Measurements from ENCODE around the gene TMEFF2.

Gene TMEFF2

DNA sequence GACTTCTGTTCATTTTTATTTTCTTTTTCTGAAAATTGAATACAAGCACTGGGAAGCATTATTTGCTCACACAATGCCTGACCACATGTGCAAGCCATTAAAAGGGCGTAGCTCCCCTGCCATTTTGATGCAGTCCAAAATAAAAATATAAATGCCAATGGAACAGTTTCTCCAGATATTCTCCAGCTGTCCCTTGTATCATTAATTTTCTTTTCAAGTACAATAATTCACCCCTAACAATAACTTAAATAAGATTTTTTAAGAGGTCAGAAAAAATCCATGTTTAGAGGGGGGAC, 168.0 kb downstream of the TMEFF2 start:
- FAIRE-seq: no peak
- no peak for DNase-seq (ENCODE audit: extremely low spot score, insufficient read length, low read depth)

DNA sequence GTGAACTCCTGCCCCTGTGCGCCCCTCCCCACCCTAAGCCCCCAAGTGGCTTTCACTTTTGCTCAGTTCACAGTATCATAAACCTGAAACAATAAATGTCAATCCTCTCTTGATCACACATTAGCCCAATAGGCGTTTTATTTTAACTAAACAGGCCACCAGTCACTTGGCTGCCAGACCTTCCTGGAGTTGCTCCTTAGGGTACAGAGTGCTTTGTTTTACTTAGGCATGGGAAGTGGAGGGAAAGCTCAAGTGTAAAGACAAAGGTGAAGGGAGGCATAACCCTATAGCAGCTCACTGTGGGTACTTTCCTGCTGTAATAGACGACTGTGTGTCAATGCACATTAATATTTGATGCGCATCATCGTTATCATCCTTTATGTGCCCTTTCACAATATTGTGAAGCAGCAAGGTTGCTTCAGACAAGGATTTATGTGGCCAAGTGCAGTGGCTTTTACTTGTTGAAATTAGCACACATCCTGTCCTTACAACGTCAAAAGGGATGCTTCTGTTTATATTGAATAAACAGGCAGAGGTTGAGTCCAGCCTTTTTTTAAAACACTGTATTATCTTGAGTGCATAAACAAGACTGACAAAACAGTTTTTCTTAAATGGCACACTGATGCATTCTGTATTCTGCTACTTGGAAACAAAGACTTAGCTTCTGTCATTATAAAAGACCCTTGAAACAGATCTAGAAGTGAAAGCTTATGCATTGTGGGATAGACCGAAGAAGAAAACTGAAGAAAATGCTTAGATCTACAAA, 168.5 kb downstream of the TMEFF2 start:
- no peak for FAIRE-seq
- DNase-seq (ENCODE audit: extremely low spot score, insufficient read length, low read depth): no peak

DNA sequence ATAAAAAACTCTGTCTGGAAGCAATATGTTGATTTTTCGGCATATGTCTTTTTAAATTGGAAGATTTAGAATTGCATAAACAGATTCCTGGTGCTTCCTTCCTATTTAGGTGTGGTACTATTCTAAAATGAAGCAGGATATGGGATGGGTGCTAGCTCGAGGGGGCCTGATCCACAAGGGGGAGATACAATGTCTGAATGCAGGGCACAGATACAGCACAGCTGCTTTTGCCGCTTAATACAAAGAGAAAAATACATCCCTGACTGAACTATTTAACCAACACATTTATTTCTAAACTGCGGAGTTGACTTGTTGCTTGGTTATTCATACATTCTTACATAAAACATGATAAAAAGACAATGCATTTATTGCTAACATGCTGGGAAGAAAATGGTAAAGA, 169.1 kb downstream of the TMEFF2 start:
- FAIRE-seq (no peak), DNase-seq (ENCODE audit: extremely low spot score, insufficient read length, low read depth) (no peak)

DNA sequence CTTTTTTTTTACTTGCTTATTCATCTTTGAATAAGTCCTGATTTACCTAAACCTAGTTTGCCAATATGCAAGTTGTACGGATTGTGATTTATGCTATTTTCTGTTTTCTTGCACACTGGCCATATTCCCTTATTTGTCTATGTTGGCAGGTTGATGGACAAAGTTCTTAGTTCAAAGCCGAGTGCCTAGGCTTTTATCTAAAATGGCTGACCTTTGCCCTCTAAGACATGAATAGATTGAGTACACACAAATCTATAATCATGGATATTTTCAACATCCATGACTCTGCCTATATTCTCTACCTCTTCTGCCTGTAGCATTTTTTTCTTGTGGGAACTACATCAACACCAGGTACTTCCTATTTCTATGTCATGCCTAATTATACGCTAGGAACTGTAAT, 171.7 kb downstream of the TMEFF2 start:
- no peak for FAIRE-seq
- DNase-seq (ENCODE audit: extremely low spot score, insufficient read length, low read depth): no peak

DNA sequence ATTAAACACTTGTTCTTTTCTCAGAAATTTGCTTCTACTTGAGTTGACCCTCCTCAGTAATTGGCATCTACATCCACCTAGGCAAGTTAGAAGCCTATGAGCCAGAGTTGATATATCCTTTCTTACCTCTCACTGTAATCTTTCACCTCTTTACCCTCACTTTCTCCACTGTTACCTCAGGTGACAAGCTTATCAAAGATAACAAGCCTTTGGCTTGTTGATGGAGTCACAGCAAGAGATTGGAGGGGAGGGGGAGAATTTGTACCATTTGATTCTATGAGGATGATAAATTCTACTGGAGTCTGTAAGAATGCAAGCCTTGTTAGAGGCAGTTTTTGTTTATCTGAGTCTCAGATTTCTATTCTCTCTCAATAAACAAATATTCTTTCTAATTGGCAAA, 176.9 kb downstream of the TMEFF2 start:
- DNase-seq (ENCODE audit: extremely low spot score, insufficient read length, low read depth): no peak
- FAIRE-seq: no peak

DNA sequence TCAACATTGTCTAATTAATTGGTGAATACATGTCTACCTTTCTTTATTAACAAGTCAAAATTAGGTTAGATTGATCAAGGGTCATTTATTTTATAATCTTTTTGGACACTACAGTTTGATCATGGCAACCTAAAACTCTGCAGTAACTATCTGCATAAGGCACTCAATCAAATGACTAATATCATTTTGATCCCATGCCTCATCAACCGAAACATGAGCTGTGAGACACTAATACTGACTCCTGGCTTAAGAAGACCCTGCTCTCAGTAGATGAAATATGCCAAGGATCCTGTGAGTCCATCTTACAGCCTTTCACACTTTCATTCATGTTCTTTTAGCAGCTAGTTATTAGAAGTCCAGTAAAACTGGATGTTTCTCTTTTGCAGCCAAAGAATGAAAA, 178.5 kb downstream of the TMEFF2 start:
- FAIRE-seq (no peak), DNase-seq (ENCODE audit: extremely low spot score, insufficient read length, low read depth) (no peak)

DNA sequence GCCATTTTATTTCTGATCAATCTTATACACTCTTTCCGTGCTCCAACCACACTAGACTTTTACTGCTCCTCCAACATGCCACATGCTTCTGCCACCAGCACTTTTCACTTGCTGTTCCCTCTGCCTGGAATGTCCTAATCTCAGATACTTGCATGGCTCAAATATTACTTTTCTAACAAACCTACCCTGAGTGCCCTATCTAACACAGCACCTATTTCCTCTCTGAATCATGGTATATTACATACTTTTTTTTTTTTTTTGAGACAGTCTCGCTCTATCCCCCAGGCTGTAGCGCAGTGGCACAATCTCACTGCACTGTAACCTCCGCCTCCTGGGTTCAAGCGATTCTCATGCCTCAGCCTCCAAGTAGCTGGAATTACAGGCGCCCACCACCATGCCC, 181.5 kb downstream of the TMEFF2 start:
- no peak for FAIRE-seq
- DNase-seq (ENCODE audit: extremely low spot score, insufficient read length, low read depth): no peak

DNA sequence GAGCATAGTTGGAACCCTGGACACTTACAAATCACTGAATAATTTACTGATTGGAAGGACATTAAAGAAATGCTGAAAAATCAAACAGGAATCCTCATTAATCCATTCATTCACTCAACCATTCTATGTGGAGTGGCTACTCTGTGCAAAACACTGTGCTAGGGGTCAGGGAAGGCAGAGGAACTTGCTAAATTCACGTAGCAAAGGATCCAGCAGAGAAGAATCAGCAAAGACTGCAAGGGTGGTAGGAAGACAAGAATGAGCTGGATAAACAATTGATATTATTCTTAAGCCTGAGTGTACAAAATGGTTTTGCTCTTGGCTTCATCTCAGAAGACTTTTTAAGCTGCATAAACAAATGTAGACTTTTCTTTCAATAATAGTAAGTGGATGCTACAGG, 183.5 kb downstream of the TMEFF2 start:
- DNase-seq (ENCODE audit: extremely low spot score, insufficient read length, low read depth): no peak
- no peak for FAIRE-seq

DNA sequence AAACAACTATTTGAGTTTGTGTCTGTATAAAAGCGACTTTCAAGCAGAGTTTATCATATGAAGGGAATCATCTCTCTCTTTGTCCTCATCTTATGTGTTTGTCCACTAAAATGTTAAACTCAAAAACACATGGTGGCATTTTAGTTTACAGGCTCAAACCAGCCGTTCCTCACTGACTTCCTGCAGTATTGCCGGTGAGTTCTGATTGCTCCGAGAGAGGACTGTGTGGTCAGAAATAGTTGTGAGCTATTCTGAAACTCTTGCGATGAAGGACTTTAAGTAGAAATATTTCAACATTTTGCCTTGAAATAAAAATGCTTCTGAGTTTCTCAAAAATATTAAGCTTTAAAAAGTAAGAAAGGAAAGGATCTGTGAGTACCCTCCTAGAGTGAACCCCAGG, 184.7 kb downstream of the TMEFF2 start:
- no peak for DNase-seq (ENCODE audit: extremely low spot score, insufficient read length, low read depth)
- FAIRE-seq: no peak

DNA sequence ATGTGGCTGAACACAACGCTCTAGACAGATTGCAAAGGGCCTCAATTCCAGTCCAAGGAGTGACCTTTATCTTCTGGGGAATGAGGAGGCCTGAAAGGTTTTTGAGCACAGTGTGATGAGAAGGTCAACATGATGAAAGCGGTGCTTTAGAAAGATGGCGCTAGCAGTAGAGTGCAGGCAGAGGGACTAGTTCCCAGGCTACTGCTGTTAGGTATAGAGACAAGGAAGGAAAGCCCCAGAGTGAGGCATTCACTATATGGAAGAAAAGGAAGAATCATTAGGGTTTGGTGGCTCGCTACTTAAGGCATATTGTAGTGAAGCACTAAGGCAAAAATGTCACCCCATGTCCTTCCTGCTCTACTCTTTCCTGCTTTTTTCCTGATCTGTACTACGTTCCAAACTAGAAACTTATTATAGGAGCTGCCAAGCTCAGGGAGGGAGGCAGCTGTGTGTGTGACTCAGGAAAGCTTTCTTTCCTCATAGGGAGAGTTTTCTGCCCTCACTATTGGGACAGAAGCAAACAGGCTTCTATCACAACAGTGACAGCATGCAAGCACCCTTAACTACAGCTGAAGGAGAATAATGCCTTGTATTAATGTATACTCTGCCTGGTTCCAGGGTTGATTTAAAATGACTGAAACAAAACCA, 187.0 kb downstream of the TMEFF2 start:
- FAIRE-seq (no peak), DNase-seq (ENCODE audit: extremely low spot score, insufficient read length, low read depth) (no peak)

DNA sequence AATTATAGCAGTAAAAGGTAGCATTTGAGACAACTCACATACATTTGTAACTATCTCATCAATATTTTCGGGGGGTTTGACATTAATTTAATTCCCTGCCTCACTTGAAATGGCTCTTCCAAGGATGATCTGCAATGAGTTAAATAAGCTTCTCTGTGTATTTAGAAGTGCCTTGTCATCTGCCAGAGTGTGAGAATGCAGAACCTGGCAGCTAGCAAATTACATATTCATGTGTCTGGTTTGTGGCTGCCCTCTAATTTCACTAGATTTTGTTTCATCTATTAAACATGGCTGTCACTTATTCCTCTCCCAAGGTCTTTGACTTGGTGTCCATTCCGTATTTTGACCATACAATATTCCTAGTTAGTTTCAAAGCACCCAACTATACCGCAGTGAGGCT, 189.5 kb downstream of the TMEFF2 start:
- no peak for FAIRE-seq

DNA sequence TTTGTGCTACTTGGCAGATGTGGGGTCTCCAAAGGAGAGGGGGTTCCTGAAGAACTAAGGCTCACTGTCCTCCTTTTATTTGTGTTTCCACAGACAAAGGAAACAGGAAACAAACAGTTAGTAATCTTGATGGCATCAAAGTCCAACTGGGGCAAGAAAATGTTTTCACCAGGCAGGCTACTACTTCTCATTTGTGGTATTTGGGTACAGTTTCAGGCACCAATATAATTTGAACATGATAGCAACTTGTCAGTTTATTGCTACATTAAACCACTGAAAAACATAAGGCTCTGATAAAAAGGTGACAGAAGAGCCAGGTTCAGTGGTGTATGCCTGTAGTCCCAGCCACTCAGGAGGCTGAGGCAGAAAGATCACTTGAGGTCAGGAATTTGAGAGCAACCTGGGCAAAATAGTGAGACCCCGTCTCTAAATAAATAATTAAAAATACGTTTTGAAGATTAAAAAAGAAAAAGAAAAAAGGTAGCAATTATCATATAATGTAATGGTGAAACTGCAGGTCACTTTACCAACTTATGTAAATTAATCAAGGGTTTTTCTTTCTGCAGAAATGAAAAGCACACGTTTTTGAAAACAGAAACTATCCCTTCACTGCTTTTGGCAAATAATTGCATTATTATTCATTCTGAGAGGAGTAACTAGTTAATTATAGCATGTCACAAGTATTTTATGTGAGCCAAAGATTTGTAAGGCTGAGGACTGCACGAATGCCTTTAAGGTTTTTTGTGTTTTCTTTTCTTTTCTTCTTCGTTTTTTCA, 190.4 kb downstream of the TMEFF2 start:
- peak; percentile 66 for FAIRE-seq
- DNase-seq (ENCODE audit: extremely low spot score, insufficient read length, low read depth): no peak

More for the DNA sequence above, 189.5 kb downstream of the TMEFF2 start:
- DNase-seq (ENCODE audit: extremely low spot score, insufficient read length, low read depth): no peak

DNA sequence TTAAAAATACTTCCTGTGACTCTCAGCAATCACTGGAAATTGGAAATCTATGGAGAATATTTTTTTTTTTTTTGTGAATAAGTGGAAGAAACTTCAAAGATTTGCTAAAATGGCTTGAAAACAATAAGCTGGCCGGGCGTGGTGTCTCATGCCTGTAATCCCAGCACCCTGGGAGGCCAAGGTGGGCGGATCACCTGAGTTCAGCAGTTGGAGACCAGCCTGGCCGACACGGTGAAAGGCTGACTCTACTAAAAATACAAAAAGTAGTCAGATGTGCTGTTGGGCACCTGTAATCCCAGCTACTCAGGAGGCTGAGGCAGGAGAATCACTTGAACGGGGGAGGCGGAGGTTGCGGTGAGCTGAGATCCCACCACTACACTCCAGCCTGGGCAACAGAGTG, 192.3 kb downstream of the TMEFF2 start:
- DNase-seq (ENCODE audit: extremely low spot score, insufficient read length, low read depth) (no peak), FAIRE-seq (peak; percentile 44)

DNA sequence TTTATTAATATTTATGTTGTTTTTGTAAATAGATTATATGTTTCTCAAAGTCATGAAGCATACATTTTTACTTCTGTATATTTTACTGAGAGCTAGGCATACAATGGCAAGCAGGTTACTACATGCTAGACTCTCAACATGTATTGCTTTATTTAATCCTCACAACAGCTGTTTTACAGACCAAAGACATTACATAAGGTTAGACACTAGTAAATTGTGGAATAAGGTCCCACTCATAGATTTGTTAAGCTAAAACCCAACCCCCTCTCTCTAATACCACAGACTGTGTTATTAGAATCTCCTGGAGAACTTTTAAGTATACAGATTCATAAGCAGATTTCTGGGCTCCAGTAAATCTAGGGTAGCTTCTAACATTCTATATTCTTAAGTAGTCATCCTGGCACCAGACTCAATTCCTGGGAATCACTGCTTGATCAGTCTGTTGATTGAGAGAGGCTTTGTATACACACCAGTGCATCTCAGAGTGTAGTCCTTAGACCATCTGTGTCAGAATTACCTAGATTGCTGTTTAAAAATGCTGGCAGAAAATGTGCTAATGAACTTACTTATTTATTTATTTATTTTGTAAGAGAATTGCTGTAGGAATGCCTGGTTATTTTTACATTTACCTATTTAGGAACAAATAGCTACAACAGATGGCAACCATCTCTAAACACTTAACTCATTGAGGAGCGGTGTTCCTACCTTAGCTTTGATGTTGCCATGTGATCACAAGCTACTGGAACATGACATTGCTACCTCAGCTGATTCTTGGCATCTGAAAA, 194.3 kb downstream of the TMEFF2 start:
- FAIRE-seq (no peak), DNase-seq (ENCODE audit: extremely low spot score, insufficient read length, low read depth) (no peak)

DNA sequence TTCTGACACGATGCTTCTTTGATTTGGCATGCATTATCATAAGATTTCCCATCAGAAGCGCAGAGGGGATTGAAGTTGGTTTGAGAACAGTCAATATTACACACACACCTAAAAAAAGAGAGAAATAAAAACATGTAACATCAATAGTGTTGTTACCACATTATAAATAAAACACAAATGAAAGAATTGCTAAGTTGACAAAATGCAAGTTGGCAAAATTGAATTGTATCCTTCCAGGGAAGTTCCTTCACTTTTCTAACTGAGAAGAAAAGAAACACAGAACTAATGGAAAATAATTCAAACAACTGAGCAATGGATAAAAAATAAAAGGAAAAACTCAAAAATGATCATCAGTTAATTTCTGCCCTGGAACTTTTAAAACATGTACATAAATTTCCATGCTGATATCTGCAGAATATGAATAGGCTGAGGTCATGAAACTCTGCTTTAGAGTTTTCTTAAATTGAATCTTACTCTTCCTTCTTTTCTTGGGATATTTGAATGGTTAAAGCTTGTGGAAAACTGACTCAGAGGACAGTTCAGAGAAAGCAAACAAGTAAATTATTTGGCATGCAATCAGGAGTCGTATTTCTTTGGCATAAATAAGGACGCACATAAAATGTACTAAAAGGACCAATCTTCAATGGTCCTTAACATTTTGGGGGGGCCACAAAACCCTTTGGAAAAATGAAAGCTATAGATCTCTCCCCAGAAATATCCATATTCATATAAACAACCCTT, 195.5 kb downstream of the TMEFF2 start:
- no peak for FAIRE-seq
- no peak for DNase-seq (ENCODE audit: extremely low spot score, insufficient read length, low read depth)

DNA sequence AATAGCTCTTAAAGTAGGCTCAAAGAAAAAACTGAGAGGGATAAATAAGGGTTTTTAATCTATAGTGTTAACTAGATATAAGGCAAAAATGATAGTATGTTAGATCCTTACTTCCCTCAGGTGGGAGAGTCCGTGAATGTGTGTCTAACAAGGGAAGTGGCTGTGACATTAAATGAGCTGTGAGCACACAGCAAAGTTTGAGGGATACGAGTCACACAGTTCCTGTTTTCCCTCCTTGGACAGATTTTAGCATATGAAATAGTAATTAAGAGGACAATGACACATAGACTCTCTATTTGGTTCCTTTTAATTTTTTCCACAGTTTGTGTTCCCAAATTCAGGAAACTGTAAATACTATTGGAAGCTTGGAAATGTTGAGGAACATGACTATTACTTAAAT, 199.4 kb downstream of the TMEFF2 start:
- no peak for DNase-seq (ENCODE audit: extremely low spot score, insufficient read length, low read depth)
- no peak for FAIRE-seq

DNA sequence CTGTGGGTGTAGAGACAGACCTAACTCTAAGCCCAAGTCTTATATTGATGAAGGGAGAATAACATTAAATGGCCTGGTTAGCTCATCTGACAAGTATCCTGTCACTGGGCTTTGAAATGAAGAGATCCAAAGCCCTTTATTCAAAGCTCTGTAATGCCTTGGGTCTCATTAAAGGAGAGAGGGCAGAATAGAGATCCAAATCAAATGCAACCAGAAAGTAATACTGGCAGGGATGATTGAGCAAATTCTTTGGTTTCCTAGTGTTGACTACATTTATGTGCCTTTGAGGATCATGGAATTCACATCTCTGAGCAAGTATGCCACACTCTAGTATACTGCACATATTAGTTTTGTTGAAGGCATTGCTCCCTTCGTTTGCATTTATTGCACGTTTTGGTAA, 200.0 kb downstream of the TMEFF2 start:
- DNase-seq (ENCODE audit: extremely low spot score, insufficient read length, low read depth) (no peak), FAIRE-seq (no peak)

DNA sequence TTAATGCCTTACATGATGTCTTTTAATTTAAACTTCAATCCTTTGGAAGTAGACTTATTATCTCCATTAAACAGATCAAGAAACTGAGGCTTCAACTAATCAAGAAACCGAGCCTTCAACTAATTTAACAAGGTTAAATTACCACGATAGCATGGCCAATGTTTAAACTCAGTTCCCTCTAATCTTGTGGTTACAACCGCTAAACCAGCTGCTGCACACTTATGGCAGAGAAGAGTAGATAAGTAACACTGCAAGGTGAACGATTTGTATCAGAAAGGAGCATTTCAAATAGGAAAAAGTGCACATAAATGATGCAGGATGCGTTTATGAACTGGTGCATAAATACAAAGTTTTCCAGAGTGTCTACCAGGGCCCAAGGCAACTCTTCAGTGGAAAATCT, 203.3 kb downstream of the TMEFF2 start:
- FAIRE-seq (peak; percentile 36), DNase-seq (ENCODE audit: extremely low spot score, insufficient read length, low read depth) (no peak)

DNA sequence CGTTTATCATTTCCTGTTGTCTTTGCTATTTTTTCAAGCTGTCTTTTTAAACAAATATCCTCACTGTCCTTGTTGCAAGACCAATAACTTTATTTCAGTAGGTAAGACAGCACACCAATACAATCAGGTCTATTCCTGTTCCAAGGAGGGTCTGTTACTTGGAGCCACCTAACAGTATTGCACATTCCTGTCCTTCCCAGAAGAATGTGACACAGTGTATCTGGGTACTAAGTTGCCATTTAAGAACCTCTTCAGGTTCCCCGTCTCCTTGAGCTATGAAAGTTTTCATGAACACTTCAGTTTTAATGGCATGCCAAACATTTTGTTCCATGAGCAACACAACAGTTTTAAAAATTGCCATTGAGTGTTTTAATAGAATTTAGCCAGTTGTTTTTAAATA, 209.0 kb downstream of the TMEFF2 start:
- no peak for FAIRE-seq
- no peak for DNase-seq (ENCODE audit: extremely low spot score, insufficient read length, low read depth)

DNA sequence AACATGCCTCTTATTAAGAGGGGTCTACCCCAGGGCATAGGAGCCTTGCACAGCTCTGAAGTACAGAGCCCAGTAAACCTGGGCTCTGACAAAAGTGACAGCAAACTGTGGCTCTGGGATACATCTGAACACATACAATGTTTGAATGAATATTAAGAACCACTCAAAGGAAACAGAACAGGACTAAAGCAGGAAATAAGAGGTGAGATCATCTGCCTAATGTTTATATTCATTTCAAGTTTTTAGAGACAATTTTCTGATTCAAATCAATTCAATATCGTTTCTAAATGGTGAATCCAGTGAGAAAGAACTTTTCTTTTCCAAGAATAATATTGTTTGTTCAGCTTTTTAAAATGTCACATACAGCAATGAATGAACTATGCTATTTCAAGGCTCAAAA, 211.1 kb downstream of the TMEFF2 start:
- no peak for FAIRE-seq
- no peak for DNase-seq (ENCODE audit: extremely low spot score, insufficient read length, low read depth)
